ENCODE results near the gene LSAMP. TPM values are rescaled to one million over a fixed set of nuclear protein-coding genes. Genes with fewer than 3 reads are reported as not detected.

The LSAMP gene
- total and polyA plus RNA-seq, 2 of the 4 experiments (the other 2 are of a cell fraction): 7.9 to 8.0 TPM

DNA sequence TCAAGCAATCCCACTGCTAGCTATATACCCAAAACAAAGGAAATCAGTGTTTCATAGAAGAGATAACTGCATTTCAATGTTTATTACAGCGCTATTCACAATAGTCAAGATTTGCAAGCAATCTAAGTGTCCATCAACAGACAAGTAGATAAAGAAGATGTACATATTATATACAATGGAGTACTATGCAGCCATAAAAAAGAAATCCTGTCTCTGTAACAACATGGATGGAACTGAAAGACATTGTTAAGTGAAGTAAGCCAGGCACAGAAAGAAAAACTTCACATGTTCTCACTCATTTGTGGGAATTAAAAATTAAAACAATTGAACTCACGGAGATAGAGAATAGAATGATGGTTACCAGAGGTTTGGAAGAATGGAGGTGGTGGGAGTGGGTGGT is 89.2 kb downstream of the LSAMP start:
- Histone ChIP-seq H3K4me3 (ENCODE audit: insufficient read depth, low read depth, low read length) (no peak overlapping the region), H4K20me1 (ENCODE audit: insufficient read depth, low read length) (no peaks in the 10 kb centered on the region), H2AFZ (replicated peaks; ENCODE audit: low read length, poor library complexity) (no peak overlapping the region), H3K27ac (ENCODE audit: insufficient read depth, low read length) (no peak overlapping the region), H3K4me2 (ENCODE audit: low read depth, low read length) (no peak overlapping the region), H3K18ac (ENCODE audit: low read depth, low read length) (no peak overlapping the region), H2BK120ac (ENCODE audit: low read depth, low read length) (no peak overlapping the region), H3K56ac (ENCODE audit: extremely low read depth, insufficient read depth, low read length) (no peak overlapping the region), H2AK9ac (replicated peaks; ENCODE audit: low read depth, low read length, poor library complexity) (no peak overlapping the region), H3K36me3 (ENCODE audit: control insufficient read depth, insufficient read depth, low read length) (no peaks in the 10 kb centered on the region), H3K9ac (ENCODE audit: low read depth, low read length) (no peak overlapping the region), H3K79me1 (ENCODE audit: low read depth in 1 of 2, low read length in 2 of 2) (no peaks in the 10 kb centered on the region), H3K9me1 (ENCODE audit: insufficient read depth, low read length) (no peaks in the 10 kb centered on the region), H3K27me3 (ENCODE audit: control insufficient read depth, insufficient read depth, low read length) (no peaks in the 10 kb centered on the region), H4K5ac (ENCODE audit: low read depth, low read length) (no peak overlapping the region), H3K14ac (replicated peaks; ENCODE audit: low read depth, low read length) (no peak overlapping the region), H3K23ac (ENCODE audit: low read depth, low read length) (no peak overlapping the region), H3K4me1 (ENCODE audit: control insufficient read depth, insufficient read depth, low read length) (no peaks in the 10 kb centered on the region), H4K91ac (ENCODE audit: insufficient read depth, low read depth, low read length) (no peak overlapping the region), H3K9me3 (ENCODE audit: control insufficient read depth, insufficient read depth, low read length) (no peaks in the 10 kb centered on the region), H2BK5ac (ENCODE audit: low read depth, low read length, poor library complexity, severe bottlenecking) (no peak overlapping the region), H2AK5ac (ENCODE audit: low read depth, low read length) (no peak overlapping the region), H4K8ac (ENCODE audit: low read depth in 2 of 2, low read length in 2 of 2) (no peak overlapping the region), H2BK20ac (ENCODE audit: low read depth, low read length) (no peak overlapping the region), H2BK15ac (ENCODE audit: low read depth, low read length) (no peak overlapping the region), H3K4ac (ENCODE audit: low read depth, low read length) (no peak overlapping the region)
- TF ChIP-seq RAD21 (IDR thresholded peaks at IDR 0.05; ENCODE audit: low read length) (no peak), RCOR1 (IDR thresholded peaks at IDR 0.05; ENCODE audit: insufficient replicate concordance, low read length) (no peak), BHLHE40 (IDR thresholded peaks at IDR 0.05; ENCODE audit: low read depth, low read length) (no peak), USF2 (IDR thresholded peaks at IDR 0.05; ENCODE audit: low read depth, low read length) (no peak), NFE2L2 (IDR thresholded peaks at IDR 0.05; ENCODE audit: low read depth, low read length) (no peak), SMC3 (IDR thresholded peaks at IDR 0.05; ENCODE audit: low read depth, low read length) (no peak), CEBPB (IDR thresholded peaks at IDR 0.05; ENCODE audit: low read depth, low read length) (no peak), POLR2A (IDR thresholded peaks at IDR 0.05; ENCODE audit: low read depth, low read length) (no peak), MAZ (IDR thresholded peaks at IDR 0.05; ENCODE audit: borderline replicate concordance, low read depth, low read length) (no peak), FOS (IDR thresholded peaks at IDR 0.05; ENCODE audit: low read depth, low read length) (no peak), RFX5 (IDR thresholded peaks at IDR 0.05; ENCODE audit: low read depth, low read length) (no peak), MXI1 (IDR thresholded peaks at IDR 0.05; ENCODE audit: borderline replicate concordance, low read depth, low read length) (no peak)
- TF ChIP-seq, protein P1, sequence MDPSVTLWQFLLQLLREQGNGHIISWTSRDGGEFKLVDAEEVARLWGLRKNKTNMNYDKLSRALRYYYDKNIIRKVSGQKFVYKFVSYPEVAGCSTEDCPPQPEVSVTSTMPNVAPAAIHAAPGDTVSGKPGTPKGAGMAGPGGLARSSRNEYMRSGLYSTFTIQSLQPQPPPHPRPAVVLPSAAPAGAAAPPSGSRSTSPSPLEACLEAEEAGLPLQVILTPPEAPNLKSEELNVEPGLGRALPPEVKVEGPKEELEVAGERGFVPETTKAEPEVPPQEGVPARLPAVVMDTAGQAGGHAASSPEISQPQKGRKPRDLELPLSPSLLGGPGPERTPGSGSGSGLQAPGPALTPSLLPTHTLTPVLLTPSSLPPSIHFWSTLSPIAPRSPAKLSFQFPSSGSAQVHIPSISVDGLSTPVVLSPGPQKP (IDR thresholded peaks at IDR 0.05; ENCODE audit: borderline replicate concordance, low read depth, low read length): no peak
- TF ChIP-seq, protein P2, sequence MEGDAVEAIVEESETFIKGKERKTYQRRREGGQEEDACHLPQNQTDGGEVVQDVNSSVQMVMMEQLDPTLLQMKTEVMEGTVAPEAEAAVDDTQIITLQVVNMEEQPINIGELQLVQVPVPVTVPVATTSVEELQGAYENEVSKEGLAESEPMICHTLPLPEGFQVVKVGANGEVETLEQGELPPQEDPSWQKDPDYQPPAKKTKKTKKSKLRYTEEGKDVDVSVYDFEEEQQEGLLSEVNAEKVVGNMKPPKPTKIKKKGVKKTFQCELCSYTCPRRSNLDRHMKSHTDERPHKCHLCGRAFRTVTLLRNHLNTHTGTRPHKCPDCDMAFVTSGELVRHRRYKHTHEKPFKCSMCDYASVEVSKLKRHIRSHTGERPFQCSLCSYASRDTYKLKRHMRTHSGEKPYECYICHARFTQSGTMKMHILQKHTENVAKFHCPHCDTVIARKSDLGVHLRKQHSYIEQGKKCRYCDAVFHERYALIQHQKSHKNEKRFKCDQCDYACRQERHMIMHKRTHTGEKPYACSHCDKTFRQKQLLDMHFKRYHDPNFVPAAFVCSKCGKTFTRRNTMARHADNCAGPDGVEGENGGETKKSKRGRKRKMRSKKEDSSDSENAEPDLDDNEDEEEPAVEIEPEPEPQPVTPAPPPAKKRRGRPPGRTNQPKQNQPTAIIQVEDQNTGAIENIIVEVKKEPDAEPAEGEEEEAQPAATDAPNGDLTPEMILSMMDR (conservative IDR thresholded peaks at IDR 0.05; ENCODE audit: low read depth, low read length): no peak
- BruUV-seq (replicated peaks): no TSS peak
- ATAC-seq (ENCODE audit: low read depth) (no peak), DNase-seq (no peak)
- POLR2A ChIA-PET (ENCODE audit: unreplicated experiment): no interaction called here
- in situ Hi-C loops (cut with MboI; ENCODE audit: low sequenced_read_pairs) (no loop called here), dilution Hi-C loops (cut with HindIII; ENCODE audit: low sequenced_read_pairs, unreplicated experiment) (no loop called here), intact Hi-C loops (cut with micrococcal nuclease) (no loop called here)
- CTCF ChIA-PET: no interaction called here
- WGBS, 2 experiments (ENCODE audit: extremely low coverage in 2 of 2, insufficient read length in 1 of 2): no CpG with 5 or more reads among the region's 2 CpGs
